Calu3 (cell line): ENCODE data around the gene UST. TPM values are rescaled to one million over a fixed set of nuclear protein-coding genes. Genes with fewer than 3 reads are reported as not detected.

Source experiments
- BruUV-seq: library from RNA; stranded (reverse); fragments of 400-500 nt; replicated peaks from 2 replicates; lab custom pipeline; 2021; lab: Mats Ljungman, UMichigan
- CTCF ChIA-PET: fragments of 300-600 bp; sonication (Branson Sonifier 250); formaldehyde crosslinking; loops from one replicate; lab custom pipeline; 2022; ENCODE audit warnings: antibody characterized with exemption; lab: Charles Lee
- DNase-seq: peaks from one replicate; pipeline ENCODE4 v3.0.0; 2022
- H3K27ac Mint-ChIP-seq: one replicate; pipeline ENCODE4 v1.8.0; 2022; ENCODE audit warnings: mixed read lengths; ENCODE audit not compliant: unreplicated experiment
- H3K27me3 Mint-ChIP-seq: one replicate; pipeline ENCODE4 v1.8.0; 2022; ENCODE audit warnings: mixed read lengths; ENCODE audit not compliant: unreplicated experiment
- H3K36me3 Mint-ChIP-seq: one replicate; pipeline ENCODE4 v1.8.0; 2022; ENCODE audit warnings: mild to moderate bottlenecking, moderate library complexity, mixed read lengths; ENCODE audit not compliant: insufficient read depth, unreplicated experiment
- H3K4me1 Mint-ChIP-seq: one replicate; pipeline ENCODE4 v1.8.0; 2022; ENCODE audit warnings: mild to moderate bottlenecking, low read depth, mixed read lengths; ENCODE audit not compliant: unreplicated experiment
- H3K4me3 Mint-ChIP-seq: one replicate; pipeline ENCODE4 v1.8.0; 2022; ENCODE audit warnings: mild to moderate bottlenecking, low read depth, moderate library complexity, mixed read lengths; ENCODE audit not compliant: unreplicated experiment
- H3K9me3 Mint-ChIP-seq: one replicate; pipeline ENCODE4 v1.8.0; 2022; ENCODE audit warnings: low read depth, mixed read lengths; ENCODE audit not compliant: unreplicated experiment
- CTCF ChIP-seq: fragments of 200-600 bp; IDR thresholded peaks from one replicate; pipeline ENCODE4 v1.8.0; 2022; ENCODE audit warnings: antibody characterized with exemption; ENCODE audit not compliant: unreplicated experiment
- intact Hi-C: fragments of 100-400 bp; cut with micrococcal nuclease; formaldehyde crosslinking; loops from one replicate; pipeline ENCODE4 v1.10.0; 2022; ENCODE audit not compliant: unreplicated experiment
- total RNA-seq: library from RNA; stranded (reverse); gene quantifications from 2 replicates; pipeline ENCODE4 v1.2.3, GENCODE V29; 2022

The UST gene
- total RNA-seq, 1 experiment from 2014 or later: 2.4 TPM

GRCh38 chr6:149089510-149089909 is 342.7 kb downstream of the UST start:
- DNase-seq: no peak
- H3K4me1 Mint-ChIP-seq: no peaks in the 10 kb centered on the region
- no peak overlapping the region for H3K27ac Mint-ChIP-seq
- TF ChIP-seq CTCF: no peak
- no TSS peak for BruUV-seq
- intact Hi-C loops: loop anchor here (10.0 kb wide), 1 partner anchor 245 kb away; no protein-coding TSS in a partner anchor
- H3K36me3 Mint-ChIP-seq: no peaks in the 10 kb centered on the region
- H3K4me3 Mint-ChIP-seq: no peak overlapping the region
- no peaks in the 10 kb centered on the region for H3K27me3 Mint-ChIP-seq
- no peaks in the 10 kb centered on the region for H3K9me3 Mint-ChIP-seq
- CTCF ChIA-PET: no interaction called here

- no TSS peak for BruUV-seq
- Mint-ChIP-seq H3K9me3 (no peaks in the 10 kb centered on the region), H3K4me3 (no peak overlapping the region), H3K27me3 (no peaks in the 10 kb centered on the region), H3K4me1 (no peaks in the 10 kb centered on the region), H3K36me3 (no peaks in the 10 kb centered on the region), H3K27ac (no peak overlapping the region)
- TF ChIP-seq CTCF: no peak
- intact Hi-C loops: no loop called here
- CTCF ChIA-PET: no interaction called here
- DNase-seq: no peak
These were observed 344.1 kb downstream of the UST start for GRCh38 chr6:149090937-149091336.

GRCh38 chr6:149093643-149094042 is 346.8 kb downstream of the UST start:
- TF ChIP-seq CTCF: no peak
- intact Hi-C loops: no loop called here
- no peaks in the 10 kb centered on the region for H3K9me3 Mint-ChIP-seq
- no peaks in the 10 kb centered on the region for H3K36me3 Mint-ChIP-seq
- BruUV-seq: no TSS peak
- no peaks in the 10 kb centered on the region for H3K4me1 Mint-ChIP-seq
- CTCF ChIA-PET: no interaction called here
- DNase-seq: no peak
- H3K27me3 Mint-ChIP-seq: no peaks in the 10 kb centered on the region
- H3K27ac Mint-ChIP-seq: no peak overlapping the region
- H3K4me3 Mint-ChIP-seq: no peak overlapping the region

- no peaks in the 10 kb centered on the region for H3K27me3 Mint-ChIP-seq
- H3K4me3 Mint-ChIP-seq: no peak overlapping the region
- no peaks in the 10 kb centered on the region for H3K4me1 Mint-ChIP-seq
- DNase-seq: no peak
- no peak overlapping the region for H3K27ac Mint-ChIP-seq
- H3K36me3 Mint-ChIP-seq: no peaks in the 10 kb centered on the region
- CTCF ChIA-PET: interaction anchor here (0.6 kb wide), 1 partner anchor 337 kb away, joined by 3 read pairs; no protein-coding TSS in a partner anchor
- intact Hi-C loops: no loop called here
- no peak for TF ChIP-seq CTCF
- no peaks in the 10 kb centered on the region for H3K9me3 Mint-ChIP-seq
- BruUV-seq: no TSS peak
These were observed 347.3 kb downstream of the UST start for GRCh38 chr6:149094156-149094555.
